Peyer's patch (tissue), 4 donors: ENCODE data around the gene PDGFA.

Experiments
- CTCF ChIP-seq, 6 experiments: fragments of 450-650 bp in 4 of 6; fragments of 200-600 bp in 2 of 6; sonication (generic) in 1 of 6; IDR thresholded peaks; one replicate each; pipeline ENCODE4 v1.5.1; 2017 to 2019; ENCODE audit warnings: antibody characterized with exemption in 6 of 6, mild to moderate bottlenecking in 3 of 6, moderate library complexity in 1 of 6
- POLR2A ChIP-seq, 2 donors: fragments of 450-650 bp; IDR thresholded peaks; one replicate each; pipeline ENCODE4 v1.5.1; 2017; ENCODE audit warnings: antibody characterized with exemption in 2 of 2, mild to moderate bottlenecking in 2 of 2, moderate library complexity in 2 of 2

GRCh38 chr7:555551-556160, 36.0 kb upstream of the PDGFA start:
- TF ChIP-seq POLR2A (IDR thresholded peaks at IDR 0.05) = no peak
- no peak for TF ChIP-seq CTCF (IDR thresholded peaks at IDR 0.05)
